ENCODE results near the gene DVL2. TPM values are rescaled to one million over a fixed set of nuclear protein-coding genes. Genes with fewer than 3 reads are reported as not detected.
A peak's percentile ranks its signal among the peaks of the same experiment; 100 is the strongest.

Gene DVL2
- total RNA-seq, 4 donors from 2014 or later: 34.5 to 55.5 (median 43.7) TPM

- Histone ChIP-seq H3K4me3 (peak overlapping the region; percentile 74 to 98 (median 94)), H3K36me3 (peaks cover 32 to 53% (median 47%) of the 10 kb centered on the region in 4 donors), H3K27me3 (no peaks in the 10 kb centered on the region), H3K27ac (replicated peaks in 1 of 4) (peak overlapping the region; percentile 92 to 99 (median 97)), H3K9me3 (no peaks in the 10 kb centered on the region), H3K4me1 (peaks cover 60 to 74% (median 67%) of the 10 kb centered on the region in 4 donors)
- no peak for TF ChIP-seq POLR2AphosphoS5 (IDR thresholded peaks at IDR 0.05)
- TF ChIP-seq CTCF (IDR thresholded peaks at IDR 0.05): peak; percentile 35 to 50 (median 50)
- DNase-seq (ENCODE audit: extremely low spot score): no peak
- WGBS: 50% methylated on average over 2 of the region's 11 CpGs
- intact Hi-C loops (cut with DNase I): no loop called here
Measured at GRCh38 chr17:7220593-7221277, 13.6 kb downstream of the DVL2 start.

GRCh38 chr17:7219812-7220592 lies 14.3 kb downstream of the DVL2 start, which contains the start of the genes ACADVL and DLG4:
Gene ACADVL, plus strand, starts transcription at chr17:7219938. Its CDS starts 47 bp downstream, at chr17:7219985.
Gene DLG4, minus strand, starts transcription at chr17:7219836.
- no peaks in the 10 kb centered on the region for H3K9me3 ChIP-seq
- under 1% methylated on average over 22 of the region's 63 CpGs for WGBS
- intact Hi-C loops (cut with DNase I): no loop called here

GRCh38 chr17:7219229-7219811 lies 15.0 kb downstream of the DVL2 start:
- TF ChIP-seq CTCF (IDR thresholded peaks at IDR 0.05) (no peak), EP300 (IDR thresholded peaks at IDR 0.05) (no peak), POLR2A (IDR thresholded peaks at IDR 0.05; ENCODE audit: low read depth) (no peak), POLR2AphosphoS5 (IDR thresholded peaks at IDR 0.05) (no peak)
- intact Hi-C loops (cut with DNase I): no loop called here
- Histone ChIP-seq H3K4me3 (peak overlapping the region; percentile 74 to 98 (median 94)), H3K4me1 (peaks cover 66 to 78% (median 76%) of the 10 kb centered on the region in 4 donors), H3K9me3 (no peaks in the 10 kb centered on the region), H3K36me3 (peaks cover 20 to 39% (median 33%) of the 10 kb centered on the region in 4 donors), H3K27ac (replicated peaks in 1 of 4) (peak overlapping the region; percentile 92 to 99 (median 97)), H3K27me3 (no peaks in the 10 kb centered on the region)
- DNase-seq (ENCODE audit: extremely low spot score): no peak
- WGBS: 21% methylated on average over 9 of the region's 12 CpGs

More at GRCh38 chr17:7219812-7220592, 14.3 kb downstream of the DVL2 start, which contains the start of the genes ACADVL and DLG4:
- DNase-seq (ENCODE audit: extremely low spot score): peak; percentile 98
- Histone ChIP-seq H3K36me3 (peaks cover 27 to 46% (median 40%) of the 10 kb centered on the region in 4 donors), H3K27ac (replicated peaks in 1 of 4) (peak within 1 kb of the TSS; percentile 92 to 99 (median 97)), H3K4me3 (peak within 1 kb of the TSS; percentile 74 to 98 (median 94)), H3K27me3 (no peaks in the 10 kb centered on the region), H3K4me1 (peaks cover 66 to 75% (median 74%) of the 10 kb centered on the region in 4 donors)
- TF ChIP-seq POLR2AphosphoS5 (IDR thresholded peaks at IDR 0.05) (peak; percentile 97 to 98), EP300 (IDR thresholded peaks at IDR 0.05) (no peak), CTCF (IDR thresholded peaks at IDR 0.05) (no peak), POLR2A (IDR thresholded peaks at IDR 0.05; ENCODE audit: low read depth) (peak; percentile 74)

- intact Hi-C loops (cut with DNase I): no loop called here
- H3K27ac ChIP-seq (replicated peaks in 1 of 4): peak overlapping the region; percentile 92 to 99 (median 97)
- WGBS: 84% methylated on average over 6 of the region's 6 CpGs
- DNase-seq (ENCODE audit: extremely low spot score): no peak
- no peaks in the 10 kb centered on the region for H3K9me3 ChIP-seq
- no peak overlapping the region for H3K4me3 ChIP-seq
- H3K4me1 ChIP-seq: peaks cover 66 to 84% (median 79%) of the 10 kb centered on the region in 4 donors
- peaks cover 15 to 33% (median 27%) of the 10 kb centered on the region in 4 donors for H3K36me3 ChIP-seq
- H3K27me3 ChIP-seq: no peaks in the 10 kb centered on the region
- TF ChIP-seq CTCF (IDR thresholded peaks at IDR 0.05) (no peak), POLR2A (IDR thresholded peaks at IDR 0.05; ENCODE audit: low read depth) (no peak), EP300 (IDR thresholded peaks at IDR 0.05) (no peak), POLR2AphosphoS5 (IDR thresholded peaks at IDR 0.05) (no peak)
Measured at GRCh38 chr17:7218758-7219157, 15.6 kb downstream of the DVL2 start.
